ENCODE measurements around the gene EYS.

DNA sequence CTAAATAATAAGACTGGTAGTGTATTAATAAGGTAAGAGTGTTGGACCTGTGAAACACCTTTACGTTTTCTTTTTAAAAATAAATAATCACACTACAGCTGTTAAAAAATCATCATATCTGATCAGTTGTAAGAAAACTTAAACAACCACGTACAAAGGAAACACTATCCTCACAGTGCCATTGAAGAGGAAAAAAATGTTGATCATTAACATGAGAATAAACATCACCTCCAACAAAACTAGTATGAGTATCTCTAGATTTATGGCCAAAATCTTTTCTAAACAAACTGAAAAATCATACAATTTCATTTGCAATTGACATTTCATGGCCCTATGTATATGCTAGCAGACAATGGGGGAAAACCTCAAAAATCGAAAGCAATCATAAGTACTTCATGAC, 590 bp downstream of the EYS start:
- TF ChIP-seq, protein P1, sequence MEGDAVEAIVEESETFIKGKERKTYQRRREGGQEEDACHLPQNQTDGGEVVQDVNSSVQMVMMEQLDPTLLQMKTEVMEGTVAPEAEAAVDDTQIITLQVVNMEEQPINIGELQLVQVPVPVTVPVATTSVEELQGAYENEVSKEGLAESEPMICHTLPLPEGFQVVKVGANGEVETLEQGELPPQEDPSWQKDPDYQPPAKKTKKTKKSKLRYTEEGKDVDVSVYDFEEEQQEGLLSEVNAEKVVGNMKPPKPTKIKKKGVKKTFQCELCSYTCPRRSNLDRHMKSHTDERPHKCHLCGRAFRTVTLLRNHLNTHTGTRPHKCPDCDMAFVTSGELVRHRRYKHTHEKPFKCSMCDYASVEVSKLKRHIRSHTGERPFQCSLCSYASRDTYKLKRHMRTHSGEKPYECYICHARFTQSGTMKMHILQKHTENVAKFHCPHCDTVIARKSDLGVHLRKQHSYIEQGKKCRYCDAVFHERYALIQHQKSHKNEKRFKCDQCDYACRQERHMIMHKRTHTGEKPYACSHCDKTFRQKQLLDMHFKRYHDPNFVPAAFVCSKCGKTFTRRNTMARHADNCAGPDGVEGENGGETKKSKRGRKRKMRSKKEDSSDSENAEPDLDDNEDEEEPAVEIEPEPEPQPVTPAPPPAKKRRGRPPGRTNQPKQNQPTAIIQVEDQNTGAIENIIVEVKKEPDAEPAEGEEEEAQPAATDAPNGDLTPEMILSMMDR (IDR thresholded peaks at IDR 0.05 in 2 of 3, conservative IDR thresholded peaks at IDR 0.05 in 1 of 3; ENCODE audit: borderline replicate concordance in 1 of 3, insufficient read depth in 1 of 3, low read depth in 2 of 3, low read length in 2 of 3), result no peak
- no peak for TF ChIP-seq CEBPB (IDR thresholded peaks at IDR 0.05; ENCODE audit: low read depth)
- TF ChIP-seq YY1 (IDR thresholded peaks at IDR 0.05; ENCODE audit: extremely low read depth, insufficient replicate concordance, low read depth, low read length), result no peak
- TF ChIP-seq POLR2A (IDR thresholded peaks at IDR 0.05; ENCODE audit: borderline replicate concordance, extremely low read depth, insufficient read depth, insufficient read length), result no peak
- no peak for TF ChIP-seq ZNF274 (IDR thresholded peaks at IDR 0.05; ENCODE audit: low read depth, low read length)
- TF ChIP-seq POLR2AphosphoS5 (IDR thresholded peaks at IDR 0.05; ENCODE audit: low read depth, low read length), result no peak
